Liver (tissue), 3 donors: ENCODE measurements around the gene RNF38.
"Not testable (repeated sequence)": the region's sequence is repeated elsewhere in the genome, so short reads cannot be mapped to it uniquely, and the experiment has no call there.

Experiments used
- EGR1 ChIP-seq, 2 donors: IDR thresholded peaks; 2 replicates each; pipeline ENCODE4 v1.6.1; 2016 to 2018; ENCODE audit warnings: antibody characterized with exemption in 2 of 2, low read depth in 2 of 2
- GABPA ChIP-seq, 2 donors: IDR thresholded peaks in 1 of 2; conservative IDR thresholded peaks in 1 of 2; 2 replicates each; pipeline ENCODE4 v1.6.1; 2016; ENCODE audit warnings: antibody characterized with exemption in 2 of 2, mild to moderate bottlenecking in 1 of 2, moderate library complexity in 1 of 2
- HNF4A ChIP-seq, 2 donors: conservative IDR thresholded peaks; 2 replicates each; pipeline ENCODE4 v1.6.1; 2016; ENCODE audit warnings: antibody characterized with exemption in 2 of 2, mild to moderate bottlenecking in 2 of 2
- HNF4G ChIP-seq: IDR thresholded peaks from 2 replicates; pipeline ENCODE4 v1.6.1; 2016; ENCODE audit warnings: antibody characterized with exemption
- JUND ChIP-seq, 2 donors: IDR thresholded peaks; 2 replicates each; pipeline ENCODE4 v1.6.1; 2016; ENCODE audit warnings: antibody characterized with exemption in 2 of 2
- RAD21 ChIP-seq, 2 donors: IDR thresholded peaks; 2 replicates each; pipeline ENCODE4 v1.6.1; 2016; ENCODE audit warnings: antibody characterized with exemption in 2 of 2, mild to moderate bottlenecking in 2 of 2
- SP1 ChIP-seq: IDR thresholded peaks from 2 replicates; pipeline ENCODE4 v1.6.1; 2018; ENCODE audit warnings: antibody characterized with exemption, mild to moderate bottlenecking
- TAF1 ChIP-seq: conservative IDR thresholded peaks from 2 replicates; pipeline ENCODE4 v1.6.1; 2016; ENCODE audit warnings: antibody characterized with exemption, mild to moderate bottlenecking
- TF ChIP-seq, protein P1 (sequence below): IDR thresholded peaks from 2 replicates; pipeline ENCODE4 v1.6.1; 2016; ENCODE audit warnings: antibody characterized with exemption
- TF ChIP-seq, protein P2 (sequence below): fragments of 150-350 bp; IDR thresholded peaks from 2 replicates; pipeline ENCODE4 v1.5.1; 2017; ENCODE audit warnings: improper control_type of control experiment, low read depth, low read length; ENCODE audit not compliant: missing input control
- TF ChIP-seq, protein P3 (sequence below): IDR thresholded peaks from 2 replicates; pipeline ENCODE4 v1.6.1; 2016; ENCODE audit warnings: antibody characterized with exemption
- TF ChIP-seq, protein P4 (sequence below): IDR thresholded peaks from 2 replicates; pipeline ENCODE4 v1.6.1; 2016; ENCODE audit warnings: antibody characterized with exemption, mild to moderate bottlenecking
- donor health status: healthy.
- donor health status: healthy.

DNA sequence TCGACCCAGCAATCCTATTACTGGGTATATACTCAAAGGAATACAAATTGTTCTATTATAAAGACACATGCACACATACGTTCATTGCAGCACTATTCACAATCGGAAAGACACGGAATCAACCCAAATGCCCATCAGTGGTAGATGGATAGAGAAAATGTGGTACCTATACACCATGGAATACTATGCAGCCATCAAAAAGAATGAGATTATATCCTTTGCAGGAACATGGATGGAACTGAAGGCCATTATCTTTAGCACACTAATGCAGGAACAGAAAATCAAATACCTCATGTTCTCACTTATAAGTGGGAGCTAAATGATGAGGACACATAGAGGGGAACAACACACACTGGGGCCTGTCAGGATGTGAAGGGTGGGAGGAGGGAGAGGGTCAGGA lies 78.2 kb downstream of the RNF38 start:
- TF ChIP-seq, protein P1, sequence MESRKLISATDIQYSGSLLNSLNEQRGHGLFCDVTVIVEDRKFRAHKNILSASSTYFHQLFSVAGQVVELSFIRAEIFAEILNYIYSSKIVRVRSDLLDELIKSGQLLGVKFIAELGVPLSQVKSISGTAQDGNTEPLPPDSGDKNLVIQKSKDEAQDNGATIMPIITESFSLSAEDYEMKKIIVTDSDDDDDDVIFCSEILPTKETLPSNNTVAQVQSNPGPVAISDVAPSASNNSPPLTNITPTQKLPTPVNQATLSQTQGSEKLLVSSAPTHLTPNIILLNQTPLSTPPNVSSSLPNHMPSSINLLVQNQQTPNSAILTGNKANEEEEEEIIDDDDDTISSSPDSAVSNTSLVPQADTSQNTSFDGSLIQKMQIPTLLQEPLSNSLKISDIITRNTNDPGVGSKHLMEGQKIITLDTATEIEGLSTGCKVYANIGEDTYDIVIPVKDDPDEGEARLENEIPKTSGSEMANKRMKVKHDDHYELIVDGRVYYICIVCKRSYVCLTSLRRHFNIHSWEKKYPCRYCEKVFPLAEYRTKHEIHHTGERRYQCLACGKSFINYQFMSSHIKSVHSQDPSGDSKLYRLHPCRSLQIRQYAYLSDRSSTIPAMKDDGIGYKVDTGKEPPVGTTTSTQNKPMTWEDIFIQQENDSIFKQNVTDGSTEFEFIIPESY: not testable (repeated sequence)
- TF ChIP-seq JUND (IDR thresholded peaks at IDR 0.05); RAD21 (IDR thresholded peaks at IDR 0.05); HNF4A (conservative IDR thresholded peaks at IDR 0.05); TAF1; EGR1 (IDR thresholded peaks at IDR 0.05; ENCODE audit: low read depth in 2 of 2); SP1; GABPA (IDR thresholded peaks at IDR 0.05 in 1 of 2, conservative IDR thresholded peaks at IDR 0.05 in 1 of 2); HNF4G: not testable (repeated sequence)
- TF ChIP-seq, protein P2, sequence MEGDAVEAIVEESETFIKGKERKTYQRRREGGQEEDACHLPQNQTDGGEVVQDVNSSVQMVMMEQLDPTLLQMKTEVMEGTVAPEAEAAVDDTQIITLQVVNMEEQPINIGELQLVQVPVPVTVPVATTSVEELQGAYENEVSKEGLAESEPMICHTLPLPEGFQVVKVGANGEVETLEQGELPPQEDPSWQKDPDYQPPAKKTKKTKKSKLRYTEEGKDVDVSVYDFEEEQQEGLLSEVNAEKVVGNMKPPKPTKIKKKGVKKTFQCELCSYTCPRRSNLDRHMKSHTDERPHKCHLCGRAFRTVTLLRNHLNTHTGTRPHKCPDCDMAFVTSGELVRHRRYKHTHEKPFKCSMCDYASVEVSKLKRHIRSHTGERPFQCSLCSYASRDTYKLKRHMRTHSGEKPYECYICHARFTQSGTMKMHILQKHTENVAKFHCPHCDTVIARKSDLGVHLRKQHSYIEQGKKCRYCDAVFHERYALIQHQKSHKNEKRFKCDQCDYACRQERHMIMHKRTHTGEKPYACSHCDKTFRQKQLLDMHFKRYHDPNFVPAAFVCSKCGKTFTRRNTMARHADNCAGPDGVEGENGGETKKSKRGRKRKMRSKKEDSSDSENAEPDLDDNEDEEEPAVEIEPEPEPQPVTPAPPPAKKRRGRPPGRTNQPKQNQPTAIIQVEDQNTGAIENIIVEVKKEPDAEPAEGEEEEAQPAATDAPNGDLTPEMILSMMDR: not testable (repeated sequence)
- TF ChIP-seq, protein P3, sequence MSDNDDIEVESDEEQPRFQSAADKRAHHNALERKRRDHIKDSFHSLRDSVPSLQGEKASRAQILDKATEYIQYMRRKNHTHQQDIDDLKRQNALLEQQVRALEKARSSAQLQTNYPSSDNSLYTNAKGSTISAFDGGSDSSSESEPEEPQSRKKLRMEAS: not testable (repeated sequence)
- TF ChIP-seq, protein P4, sequence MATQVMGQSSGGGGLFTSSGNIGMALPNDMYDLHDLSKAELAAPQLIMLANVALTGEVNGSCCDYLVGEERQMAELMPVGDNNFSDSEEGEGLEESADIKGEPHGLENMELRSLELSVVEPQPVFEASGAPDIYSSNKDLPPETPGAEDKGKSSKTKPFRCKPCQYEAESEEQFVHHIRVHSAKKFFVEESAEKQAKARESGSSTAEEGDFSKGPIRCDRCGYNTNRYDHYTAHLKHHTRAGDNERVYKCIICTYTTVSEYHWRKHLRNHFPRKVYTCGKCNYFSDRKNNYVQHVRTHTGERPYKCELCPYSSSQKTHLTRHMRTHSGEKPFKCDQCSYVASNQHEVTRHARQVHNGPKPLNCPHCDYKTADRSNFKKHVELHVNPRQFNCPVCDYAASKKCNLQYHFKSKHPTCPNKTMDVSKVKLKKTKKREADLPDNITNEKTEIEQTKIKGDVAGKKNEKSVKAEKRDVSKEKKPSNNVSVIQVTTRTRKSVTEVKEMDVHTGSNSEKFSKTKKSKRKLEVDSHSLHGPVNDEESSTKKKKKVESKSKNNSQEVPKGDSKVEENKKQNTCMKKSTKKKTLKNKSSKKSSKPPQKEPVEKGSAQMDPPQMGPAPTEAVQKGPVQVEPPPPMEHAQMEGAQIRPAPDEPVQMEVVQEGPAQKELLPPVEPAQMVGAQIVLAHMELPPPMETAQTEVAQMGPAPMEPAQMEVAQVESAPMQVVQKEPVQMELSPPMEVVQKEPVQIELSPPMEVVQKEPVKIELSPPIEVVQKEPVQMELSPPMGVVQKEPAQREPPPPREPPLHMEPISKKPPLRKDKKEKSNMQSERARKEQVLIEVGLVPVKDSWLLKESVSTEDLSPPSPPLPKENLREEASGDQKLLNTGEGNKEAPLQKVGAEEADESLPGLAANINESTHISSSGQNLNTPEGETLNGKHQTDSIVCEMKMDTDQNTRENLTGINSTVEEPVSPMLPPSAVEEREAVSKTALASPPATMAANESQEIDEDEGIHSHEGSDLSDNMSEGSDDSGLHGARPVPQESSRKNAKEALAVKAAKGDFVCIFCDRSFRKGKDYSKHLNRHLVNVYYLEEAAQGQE: not testable (repeated sequence)
